GM19023 (cell line): Measurements from ENCODE around the gene CDK5R1.

ENCODE experiments used
- ATAC-seq: cut with Tn5 transposase; IDR thresholded peaks from one replicate; pipeline ENCODE4 v1.9.1; 2021; ENCODE audit warnings: mild to moderate bottlenecking, moderate library complexity; ENCODE audit not compliant: unreplicated experiment

The CDK5R1 gene

DNA sequence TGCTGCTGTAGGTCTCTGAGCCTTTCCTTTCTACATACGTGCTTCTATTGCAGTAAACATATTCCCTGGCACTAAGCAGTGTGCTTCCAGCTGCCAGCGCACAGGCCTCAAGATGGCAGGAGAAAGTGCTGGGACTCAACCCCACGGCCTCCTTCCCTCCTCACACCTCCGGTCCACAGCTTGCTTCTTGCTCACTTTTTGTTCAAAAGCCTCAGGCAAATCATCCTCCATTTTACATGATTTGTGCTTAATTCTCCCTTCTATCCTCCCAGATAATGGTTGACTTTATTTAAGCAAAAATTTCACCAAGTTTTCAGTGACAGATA, 5.4 kb downstream of the CDK5R1 start:
- ATAC-seq = no peak

DNA sequence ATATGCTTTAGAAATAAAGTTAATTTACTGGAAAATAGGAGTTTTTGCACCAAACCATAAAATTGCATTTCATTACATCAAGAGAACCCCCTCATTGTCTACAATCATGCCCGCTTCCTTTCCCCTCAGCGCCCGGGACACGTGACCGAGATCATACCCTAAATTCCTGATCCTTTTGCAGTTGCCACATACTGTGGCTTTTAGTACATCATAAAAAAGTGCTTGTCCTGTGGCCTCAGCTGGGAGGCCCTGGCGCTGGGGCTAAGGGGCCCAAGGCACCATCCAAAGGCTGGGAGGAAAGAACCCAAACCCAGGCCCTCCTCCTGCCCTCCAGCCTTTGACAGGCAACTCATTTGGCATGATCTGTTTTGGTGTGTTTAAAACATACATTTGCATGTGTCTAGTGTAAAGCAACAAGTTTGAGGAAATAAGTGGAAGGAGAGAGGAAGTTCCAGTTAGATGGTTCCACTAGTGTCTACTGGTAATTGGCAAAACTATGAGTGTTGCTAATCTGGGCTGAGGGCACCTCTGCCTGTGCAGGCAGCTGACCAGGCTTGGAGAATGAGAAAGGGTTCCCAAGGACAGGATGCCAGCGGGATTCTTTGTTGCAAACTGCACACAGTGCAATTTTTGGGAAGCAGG, 6.0 kb downstream of the CDK5R1 start:
- no peak for ATAC-seq

DNA sequence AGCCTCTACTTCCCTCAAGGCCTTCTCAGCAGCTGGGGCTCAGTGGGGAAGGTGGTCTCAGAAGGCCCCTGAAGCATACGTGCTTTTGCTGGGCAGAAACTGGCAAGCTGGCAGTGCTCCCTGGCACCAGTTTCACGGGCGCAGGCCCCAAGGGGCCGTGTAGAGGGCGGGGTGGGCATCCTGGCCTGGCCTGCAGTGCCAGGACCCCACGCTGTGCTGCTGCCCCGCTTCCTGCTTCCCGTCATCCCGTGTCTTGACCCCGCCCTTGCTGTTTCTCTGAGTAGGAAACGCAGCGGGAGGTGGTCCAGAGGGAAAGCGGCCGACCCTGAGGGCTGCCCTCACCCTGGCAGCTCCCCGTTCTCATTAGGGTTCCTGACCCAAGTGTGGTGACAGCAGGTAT, 6.8 kb downstream of the CDK5R1 start:
- ATAC-seq = no peak

DNA sequence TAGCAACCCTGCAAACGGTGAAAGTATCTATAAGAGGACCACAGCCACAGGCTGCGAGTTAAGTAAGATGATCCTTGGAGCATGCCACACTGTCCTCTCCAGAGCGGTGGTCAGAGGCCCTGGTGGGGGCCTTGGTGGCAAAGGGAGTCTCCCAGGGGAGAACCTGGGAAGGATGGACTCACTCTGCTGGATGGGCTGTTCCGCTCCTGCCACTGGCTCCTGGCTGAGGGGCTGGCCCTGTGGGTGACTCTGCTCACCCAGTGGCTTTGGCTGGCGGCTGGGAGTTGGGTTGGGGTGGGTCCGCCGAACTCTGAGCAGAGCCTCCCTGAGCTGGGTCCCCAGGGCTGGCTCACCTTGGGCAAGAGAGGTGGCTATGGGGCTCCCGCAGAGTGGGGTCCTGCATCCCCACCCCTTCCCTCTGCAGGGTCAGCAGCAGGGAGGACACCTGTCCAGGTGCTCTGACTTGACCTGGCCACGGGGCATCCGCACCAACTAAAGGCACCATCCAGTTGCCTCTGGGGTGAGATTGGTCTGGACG, 7.3 kb downstream of the CDK5R1 start:
- no peak for ATAC-seq

DNA sequence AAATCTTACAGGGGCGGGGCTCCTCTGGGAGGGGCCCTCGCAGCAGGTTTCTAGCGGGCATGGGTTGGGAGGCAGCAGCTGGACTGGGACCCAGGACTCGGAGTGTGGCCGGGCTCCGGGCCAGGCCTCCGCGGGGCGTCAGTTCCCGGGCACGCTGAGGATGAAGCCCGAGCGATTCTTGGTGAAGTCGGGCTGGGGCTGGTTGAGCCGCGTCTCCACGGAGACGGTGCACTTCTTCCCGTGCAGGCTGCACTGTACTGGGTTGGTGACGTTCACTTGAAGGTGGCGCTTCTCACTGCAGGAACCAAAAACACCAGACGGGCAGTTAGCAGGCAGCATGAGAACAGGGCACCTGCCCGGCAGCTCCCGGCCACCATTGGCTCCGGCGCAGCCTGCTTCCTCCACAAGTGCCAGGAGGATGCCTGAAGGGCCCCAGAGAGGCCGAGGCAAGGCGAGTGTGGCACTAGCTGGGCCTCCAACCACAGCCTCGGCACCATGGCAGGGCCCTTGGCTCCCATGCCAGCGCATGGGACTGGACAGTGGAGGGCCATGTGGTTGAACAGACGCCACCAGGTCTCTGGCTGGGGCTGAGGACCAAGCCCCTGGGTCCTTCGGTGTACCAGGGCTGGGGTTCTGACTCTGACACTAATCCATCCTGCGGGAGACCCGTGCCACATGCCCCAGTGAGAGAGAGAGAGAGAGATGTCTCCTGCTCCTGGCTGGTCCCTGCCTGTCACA, 8.0 kb downstream of the CDK5R1 start:
- no peak for ATAC-seq

DNA sequence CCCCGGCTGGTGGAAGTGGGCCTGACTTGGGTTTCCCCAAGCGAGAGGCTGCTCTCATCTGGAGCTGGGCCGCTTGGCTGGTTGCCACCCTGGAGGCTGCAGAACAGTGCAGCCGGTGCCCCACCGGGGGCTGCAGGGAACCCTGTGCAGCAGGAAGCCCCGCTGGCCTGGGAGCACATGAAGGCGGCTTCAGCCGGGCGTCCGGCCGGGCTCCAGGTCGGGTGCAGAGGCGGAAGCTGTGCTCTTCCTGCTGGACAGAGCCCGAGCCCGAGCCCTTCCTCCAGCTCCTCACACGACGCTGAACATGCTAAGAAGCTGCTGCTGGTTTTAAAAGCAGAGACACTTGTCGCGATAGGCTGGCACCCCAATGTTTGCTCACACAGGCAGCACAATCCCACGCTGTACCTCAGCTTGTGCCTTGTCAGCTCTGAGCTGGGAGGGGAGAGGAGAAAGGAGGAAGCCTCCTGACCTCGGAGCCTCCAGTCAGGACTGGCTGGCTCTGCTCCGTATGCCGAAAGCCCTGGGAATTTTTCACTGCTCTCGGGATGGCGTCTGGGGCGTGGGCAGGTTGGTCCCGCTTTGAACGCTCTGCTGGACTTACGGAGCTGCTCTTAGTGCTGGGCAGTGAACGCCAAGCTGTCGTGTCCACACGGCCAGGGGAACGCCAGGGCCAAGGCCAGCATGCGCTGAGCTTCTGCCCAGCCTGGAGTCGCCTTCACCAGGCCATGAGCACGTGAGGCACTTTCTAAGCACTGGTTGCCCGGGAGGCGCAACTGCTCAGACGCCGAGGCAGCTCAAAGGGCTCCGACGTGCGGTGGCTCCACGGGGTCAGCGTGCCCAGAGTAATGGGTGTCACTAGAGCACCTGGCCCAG, 8.8 kb downstream of the CDK5R1 start:
- no peak for ATAC-seq

DNA sequence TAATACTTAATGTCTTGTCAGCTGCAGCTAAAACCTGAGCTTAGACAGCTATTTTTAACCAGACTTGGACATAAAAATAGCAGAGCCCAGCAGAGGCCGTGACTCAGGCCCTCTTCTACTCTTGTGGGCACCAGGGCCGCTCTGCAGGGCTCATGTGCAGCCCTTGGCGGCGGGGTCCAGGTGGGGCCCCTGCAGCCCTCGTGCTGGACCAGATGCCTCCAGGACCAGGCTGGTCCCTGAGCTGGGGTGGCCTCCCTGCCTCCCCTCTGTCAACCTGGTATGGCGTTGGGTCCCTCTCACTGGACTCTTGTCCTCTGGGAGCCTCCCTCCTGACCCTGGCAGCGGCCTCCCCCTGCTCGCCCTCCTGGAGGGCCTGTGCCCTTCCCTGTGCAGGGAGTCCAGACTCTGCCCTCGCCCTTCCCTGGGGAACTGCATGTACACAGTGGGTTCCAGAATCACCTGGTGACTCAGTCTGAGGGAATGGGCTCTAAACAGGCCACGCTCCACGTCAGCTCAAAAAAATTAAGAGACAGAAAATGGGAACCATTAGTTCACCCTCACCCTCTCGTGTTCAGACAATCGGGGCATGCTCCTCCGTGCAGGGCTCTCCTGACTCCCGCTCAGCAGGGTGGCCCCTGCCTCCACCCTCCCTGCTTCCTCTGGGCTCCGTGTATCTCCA, 9.7 kb downstream of the CDK5R1 start:
- ATAC-seq = no peak

DNA sequence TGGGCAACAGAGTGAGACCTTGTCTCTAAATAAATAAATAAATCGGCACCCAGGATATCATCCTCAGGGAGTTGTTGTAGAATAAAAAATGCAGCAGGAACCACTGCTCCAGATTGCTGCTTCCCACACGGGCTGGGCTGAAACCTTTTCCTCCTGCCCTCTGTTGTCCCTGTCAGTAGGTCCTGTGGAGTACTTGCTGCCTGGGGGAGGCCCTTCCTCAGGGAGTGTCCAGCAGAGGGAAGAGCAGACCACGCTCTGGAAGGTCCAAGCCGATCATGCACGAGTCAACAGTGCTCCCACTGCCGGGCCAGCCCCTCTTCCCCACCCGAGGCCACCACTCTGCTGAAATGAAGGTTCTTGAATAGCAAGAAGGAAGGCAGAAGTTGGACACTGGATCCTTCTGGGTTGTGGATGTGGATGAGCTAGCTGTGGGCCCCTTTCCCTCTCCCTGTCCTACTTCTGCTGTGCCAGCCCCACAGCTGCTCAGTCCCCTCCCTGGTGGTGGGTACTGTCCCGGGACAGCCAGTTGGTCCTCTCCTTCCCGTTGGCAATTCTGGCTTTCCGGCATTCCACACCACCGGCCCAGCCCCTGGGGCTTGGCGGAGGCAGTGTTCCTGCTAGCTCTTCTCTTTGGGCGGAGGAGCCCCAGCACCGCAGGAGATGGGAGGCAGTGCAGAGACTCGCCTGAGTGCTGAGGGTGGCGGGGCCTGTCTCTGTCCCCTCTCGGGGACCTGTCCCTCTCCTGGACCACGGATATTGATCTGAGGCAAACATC, 10.8 kb downstream of the CDK5R1 start:
- no peak for ATAC-seq

DNA sequence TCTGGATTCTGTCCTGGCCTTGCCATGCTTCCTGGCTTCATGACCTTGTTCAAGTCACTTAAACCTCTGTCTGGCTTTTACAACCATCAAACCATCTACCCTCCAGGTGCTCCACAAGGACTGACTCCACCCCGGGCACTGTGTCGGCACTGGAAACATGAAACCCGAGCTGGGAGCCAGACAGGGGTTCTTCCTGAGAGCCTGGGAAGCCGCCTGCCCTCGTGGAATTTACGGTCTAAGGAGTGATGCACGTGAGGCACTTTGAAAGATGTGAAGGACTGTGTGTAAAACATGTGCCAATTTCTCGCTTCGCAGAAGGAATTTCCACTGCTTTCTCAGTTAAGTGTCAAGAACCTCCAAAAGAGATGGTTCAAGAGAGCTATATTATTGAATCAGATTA, 11.6 kb downstream of the CDK5R1 start:
- no peak for ATAC-seq

DNA sequence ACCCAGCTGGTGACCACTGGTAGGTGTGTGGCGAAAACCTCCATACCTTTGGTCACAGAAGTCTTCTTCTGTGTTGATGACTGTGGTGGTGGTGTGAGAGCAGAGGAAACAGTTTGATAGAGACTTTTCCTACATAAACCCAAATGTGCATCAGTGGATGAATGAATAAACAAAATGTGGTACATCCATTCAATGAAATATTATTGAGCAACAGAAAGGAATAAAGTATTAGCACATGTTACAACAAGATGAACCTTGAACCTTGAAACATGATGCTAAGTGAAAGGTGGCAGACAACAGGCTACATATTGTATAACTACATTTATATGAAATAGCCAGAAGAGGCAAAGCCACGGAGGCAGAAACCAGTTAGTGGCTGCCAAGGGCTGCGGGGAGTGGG, 15.2 kb downstream of the CDK5R1 start:
- ATAC-seq = no peak

DNA sequence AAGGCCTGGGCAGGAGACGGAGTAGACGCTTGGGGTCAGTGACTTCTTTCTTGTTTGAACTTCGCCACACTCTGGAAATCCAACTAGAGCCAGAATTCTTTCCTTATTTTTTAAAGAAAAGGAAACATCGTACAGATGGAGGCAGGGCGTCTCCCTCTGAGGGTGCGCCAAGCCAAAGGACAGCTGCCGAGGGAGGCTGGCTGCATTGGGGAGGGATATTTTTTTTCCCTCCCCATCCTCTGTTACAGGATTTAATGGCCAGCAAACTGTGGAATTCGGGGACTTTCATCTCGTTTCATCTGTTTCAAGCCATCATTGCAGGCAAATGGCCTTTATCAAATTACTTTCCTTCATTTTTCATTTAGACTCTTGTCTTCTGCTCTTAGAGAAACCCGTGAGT, 15.9 kb downstream of the CDK5R1 start:
- ATAC-seq = no peak

DNA sequence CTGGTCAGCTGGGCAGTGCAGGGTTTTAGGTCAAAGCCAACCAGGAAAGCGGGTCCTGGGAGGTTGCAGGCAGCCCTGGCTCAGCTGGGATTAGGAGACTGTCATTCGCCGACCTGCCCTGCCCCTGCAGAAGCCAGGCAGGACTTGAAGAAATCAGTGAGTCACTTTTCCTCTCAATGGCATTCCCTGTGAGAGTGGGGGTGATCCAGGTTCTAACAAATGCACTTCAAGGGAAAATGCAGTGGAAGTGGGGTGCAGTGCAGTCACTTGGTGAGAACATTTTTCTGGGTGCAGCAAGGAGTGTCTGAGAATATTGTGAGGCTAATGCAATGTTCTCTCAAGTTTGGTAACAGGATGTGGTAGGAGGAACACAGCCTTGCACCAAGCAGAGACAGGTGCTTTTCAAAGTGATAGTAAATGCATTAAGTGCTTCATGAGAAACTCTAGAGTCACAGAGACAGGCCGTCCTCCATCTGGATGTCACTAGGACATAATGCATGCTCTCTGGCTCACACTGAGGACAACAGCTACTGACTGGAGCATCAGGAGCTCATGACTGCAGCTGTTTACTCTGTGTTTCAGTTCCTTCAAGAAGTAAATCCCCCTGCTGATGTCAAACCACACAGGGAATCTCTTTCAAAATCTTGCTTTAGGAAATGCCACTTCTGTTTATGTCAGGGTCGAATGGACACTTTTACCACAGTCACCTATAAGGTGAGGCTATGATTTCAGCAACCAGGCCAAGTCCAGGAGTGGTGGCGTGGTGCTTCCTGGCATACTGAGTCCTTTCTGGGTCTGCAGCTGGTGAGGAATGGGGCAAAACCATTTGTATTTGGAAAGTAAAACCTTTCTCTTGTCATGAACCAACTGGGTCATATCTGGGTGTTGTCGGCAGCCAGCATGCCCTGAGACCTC, 16.7 kb downstream of the CDK5R1 start:
- peak; percentile 87 for ATAC-seq

DNA sequence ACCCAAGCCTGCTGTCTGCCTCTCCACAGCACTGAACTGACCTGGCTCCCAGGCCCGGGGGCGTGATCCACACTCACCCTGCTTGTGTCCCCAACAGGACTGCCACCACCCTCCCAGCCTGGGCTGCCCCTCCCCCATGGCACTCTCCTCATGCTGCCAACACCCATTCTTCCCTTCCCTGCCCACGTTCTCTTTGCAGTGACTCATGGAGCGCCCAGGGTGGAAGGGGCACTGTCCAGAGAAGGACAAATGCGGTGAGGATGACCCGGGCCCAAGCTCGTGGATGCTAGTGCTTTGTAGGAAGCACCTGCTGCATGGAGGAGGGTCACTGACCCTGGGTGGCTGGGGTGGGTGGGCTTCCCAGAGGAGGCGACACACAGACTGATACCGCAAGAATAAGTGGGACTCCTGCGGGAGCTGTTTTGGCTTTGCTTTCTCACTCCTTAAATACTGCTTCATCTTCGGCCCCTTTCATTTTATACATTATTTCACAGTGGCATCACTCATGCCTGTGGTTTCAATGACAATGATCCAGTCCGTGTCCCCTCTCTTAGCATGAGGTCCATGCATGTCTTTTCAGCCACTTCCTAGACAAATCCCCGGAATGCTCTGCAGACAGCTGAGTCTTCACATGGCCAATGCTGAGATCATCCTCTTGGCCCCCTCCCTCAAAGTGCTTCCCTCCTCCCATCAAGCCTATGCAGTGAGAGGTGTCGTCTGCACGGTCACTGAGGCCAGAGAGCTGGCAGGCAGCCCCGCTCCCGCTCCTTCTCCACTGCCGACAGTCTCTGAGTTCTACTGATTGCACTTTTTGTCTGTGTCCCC, 17.6 kb downstream of the CDK5R1 start:
- ATAC-seq = no peak

DNA sequence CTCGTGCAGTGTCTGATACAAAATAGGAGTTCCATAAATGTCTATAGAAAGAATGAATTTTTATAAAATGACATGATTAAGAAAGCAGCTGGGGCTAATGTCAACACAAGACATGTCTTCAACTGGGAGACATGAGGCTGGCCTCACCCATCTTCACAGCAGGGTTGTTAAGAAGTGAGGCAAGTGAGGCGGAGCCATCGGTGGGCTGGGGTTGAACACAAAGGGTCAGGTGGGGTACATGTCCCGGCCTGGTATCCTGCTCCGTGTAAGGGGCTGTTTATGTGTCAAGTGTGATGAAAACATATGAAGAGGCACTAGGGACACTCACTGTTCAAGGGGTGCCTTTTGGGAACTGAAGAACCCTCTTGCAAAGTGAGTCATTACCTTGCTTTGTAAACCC, 22.1 kb downstream of the CDK5R1 start:
- ATAC-seq = no peak

DNA sequence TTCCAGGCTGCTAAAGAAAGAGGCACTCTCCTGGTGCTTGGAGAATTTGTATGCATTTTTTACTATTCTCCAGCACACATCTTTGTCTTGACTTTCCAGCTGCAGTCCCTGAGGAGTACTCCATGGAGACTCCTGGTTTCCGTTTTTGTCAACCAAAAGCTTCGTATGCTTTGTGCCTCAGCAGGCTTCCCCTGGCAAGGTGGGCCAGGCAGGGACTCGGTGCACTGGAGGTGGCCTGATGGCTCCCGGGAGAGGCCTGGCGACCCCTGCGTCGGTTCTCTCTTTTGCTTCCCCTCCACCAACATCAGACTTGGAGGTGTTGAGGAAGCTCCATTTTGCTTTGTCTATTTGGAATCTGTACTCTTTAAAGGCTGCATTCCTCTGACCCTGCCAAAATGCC, 23.7 kb downstream of the CDK5R1 start:
- no peak for ATAC-seq

DNA sequence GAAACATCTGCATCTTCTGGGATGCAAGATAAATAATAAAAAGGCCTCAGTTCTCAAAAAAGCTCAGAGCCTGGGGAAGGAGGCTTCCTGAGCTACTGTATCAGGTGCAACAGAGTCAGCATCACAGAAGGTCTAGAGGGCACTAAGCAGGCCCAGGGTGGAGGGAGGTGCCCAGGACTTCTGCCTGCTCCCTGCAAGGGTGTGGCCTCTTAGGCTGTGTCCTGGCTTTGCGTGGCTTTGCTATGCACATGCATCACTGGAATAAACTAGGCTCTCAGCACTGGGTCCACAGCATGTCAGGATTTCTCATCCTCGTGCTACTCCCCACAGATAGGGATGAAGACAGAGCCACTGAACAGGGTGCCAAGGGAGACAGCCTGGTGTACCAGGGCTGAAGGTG, 25.5 kb downstream of the CDK5R1 start:
- ATAC-seq = no peak

DNA sequence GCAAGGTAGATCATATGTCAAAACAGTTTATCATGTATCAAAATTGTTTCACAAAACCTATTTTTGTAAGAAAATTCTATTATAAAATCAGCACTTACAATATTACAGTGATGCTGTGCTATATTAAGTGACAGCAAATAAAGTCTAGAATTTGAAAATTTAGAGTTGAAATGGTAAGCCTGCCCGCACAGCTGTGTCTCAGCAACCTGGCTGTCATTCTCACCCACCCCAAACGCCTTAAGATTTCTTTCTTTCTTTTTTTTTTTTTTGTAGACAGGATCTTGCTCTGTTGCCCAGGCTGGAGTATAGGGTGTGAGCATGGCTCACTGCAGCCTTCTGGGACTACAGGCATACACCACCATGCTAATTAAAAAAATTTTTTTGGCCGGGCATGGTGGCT, 26.8 kb downstream of the CDK5R1 start:
- no peak for ATAC-seq

DNA sequence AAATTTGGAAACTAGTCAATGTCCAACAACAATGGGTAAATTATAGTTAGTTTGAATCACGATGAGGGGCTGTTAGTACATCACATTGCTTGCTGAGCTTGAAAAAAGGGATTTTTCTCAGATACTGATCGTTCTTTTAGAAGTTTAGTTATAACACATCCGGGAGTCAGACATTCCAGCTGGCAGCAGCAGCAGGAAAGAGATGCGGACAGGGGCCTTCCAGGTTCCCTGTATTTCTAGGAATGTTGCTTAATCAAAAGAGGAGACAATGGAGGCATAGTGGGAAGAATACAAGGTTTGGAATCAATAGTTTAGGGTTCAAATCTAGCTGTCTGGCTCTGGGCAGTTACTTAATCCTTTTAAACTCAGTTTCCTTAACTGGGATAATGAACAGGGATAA, 27.8 kb downstream of the CDK5R1 start:
- ATAC-seq = no peak
